ENCODE results near the gene MAML1. TPM values are rescaled to one million over a fixed set of nuclear protein-coding genes. Genes with fewer than 3 reads are reported as not detected.

Gene MAML1
- total and polyA plus RNA-seq, 5 donors = 9.1 to 15.6 (median 13.8) TPM

- 40% methylated on average over 10 of the region's 10 CpGs for WGBS
- ATAC-seq = peak in 1 of 2 donors; percentile 23
These were observed 29.6 kb downstream of the MAML1 start for GRCh38 chr5:179762079-179762780.

GRCh38 chr5:179762781-179763176 lies 30.2 kb downstream of the MAML1 start:
- ATAC-seq = no peak
- H3K9me3 ChIP-seq (ENCODE audit: control insufficient read depth, low read length) = no peaks in the 10 kb centered on the region
- 24% methylated on average over 3 of the region's 3 CpGs for WGBS
- intact Hi-C loops (cut with DNase I) = loop anchor here in 3 of 4 donors (1.0 to 10.0 kb wide), 3 partner anchors 34 to 102 kb away; no protein-coding TSS in a partner anchor
- peak in 1 of 3 donors; percentile 3 for DNase-seq
- peaks cover 18% of the 10 kb centered on the region for H3K4me1 ChIP-seq (ENCODE audit: control insufficient read depth, insufficient read depth, low read length)
- H3K27ac ChIP-seq (ENCODE audit: low read length) = no peak overlapping the region
- no peak overlapping the region for H3K4me3 ChIP-seq (ENCODE audit: low read length)
- no peaks in the 10 kb centered on the region for H3K27me3 ChIP-seq (ENCODE audit: control insufficient read depth, insufficient read depth)

More at GRCh38 chr5:179762079-179762780, 29.6 kb downstream of the MAML1 start:
- peak in 1 of 3 donors; percentile 25 for DNase-seq
- Histone ChIP-seq H3K4me3 (ENCODE audit: low read length) (no peak overlapping the region), H3K27me3 (ENCODE audit: control insufficient read depth, insufficient read depth) (no peaks in the 10 kb centered on the region), H3K9me3 (ENCODE audit: control insufficient read depth, low read length) (no peaks in the 10 kb centered on the region), H3K4me1 (ENCODE audit: control insufficient read depth, insufficient read depth, low read length) (peaks cover 18% of the 10 kb centered on the region), H3K27ac (ENCODE audit: low read length) (no peak overlapping the region)
- intact Hi-C loops (cut with DNase I) = loop anchor here in 2 of 4 donors (5.0 to 10.0 kb wide), 2 partner anchors 35 to 103 kb away; no protein-coding TSS in a partner anchor

- Histone ChIP-seq H3K9me3 (ENCODE audit: control insufficient read depth, low read length) (no peaks in the 10 kb centered on the region), H3K27me3 (ENCODE audit: control insufficient read depth, insufficient read depth) (no peaks in the 10 kb centered on the region), H3K4me1 (ENCODE audit: control insufficient read depth, insufficient read depth, low read length) (peaks cover 18% of the 10 kb centered on the region), H3K4me3 (ENCODE audit: low read length) (no peak overlapping the region), H3K27ac (ENCODE audit: low read length) (no peak overlapping the region)
- ATAC-seq (peak; percentile 65 to 69), DNase-seq (peak; percentile 48 to 82 (median 59))
- intact Hi-C loops (cut with DNase I) = loop anchor here in 3 of 4 donors (1.0 to 10.0 kb wide), 3 partner anchors 33 to 101 kb away; no protein-coding TSS in a partner anchor
- WGBS = 26% methylated on average over 10 of the region's 10 CpGs
These were observed 30.8 kb downstream of the MAML1 start for GRCh38 chr5:179763215-179763945.

- Histone ChIP-seq H3K27me3 (ENCODE audit: control insufficient read depth, insufficient read depth) (no peaks in the 10 kb centered on the region), H3K9me3 (ENCODE audit: control insufficient read depth, low read length) (no peaks in the 10 kb centered on the region), H3K4me3 (ENCODE audit: low read length) (no peak overlapping the region), H3K27ac (ENCODE audit: low read length) (no peak overlapping the region), H3K4me1 (ENCODE audit: control insufficient read depth, insufficient read depth, low read length) (peaks cover 18% of the 10 kb centered on the region)
- 65% methylated on average over 8 of the region's 8 CpGs for WGBS
- DNase-seq (peak in 1 of 3 donors; percentile 33), ATAC-seq (no peak)
- intact Hi-C loops (cut with DNase I) = loop anchor here in 2 of 4 donors (5.0 to 10.0 kb wide), 2 partner anchors 33 to 101 kb away; no protein-coding TSS in a partner anchor
These were observed 31.4 kb downstream of the MAML1 start for GRCh38 chr5:179764056-179764455.

GRCh38 chr5:179765400-179765799 lies 32.8 kb downstream of the MAML1 start:
- ATAC-seq (peak; percentile 82 to 92), DNase-seq (peak; percentile 82 to 87 (median 84))
- Histone ChIP-seq H3K27me3 (ENCODE audit: control insufficient read depth, insufficient read depth) (no peaks in the 10 kb centered on the region), H3K27ac (ENCODE audit: low read length) (peak overlapping the region; percentile 60), H3K4me3 (ENCODE audit: low read length) (no peak overlapping the region), H3K9me3 (ENCODE audit: control insufficient read depth, low read length) (no peaks in the 10 kb centered on the region), H3K4me1 (ENCODE audit: control insufficient read depth, insufficient read depth, low read length) (peaks cover 14% of the 10 kb centered on the region)
- intact Hi-C loops (cut with DNase I) = loop anchor here in 1 of 4 donors (10.0 kb wide), 1 partner anchor 99 kb away; no protein-coding TSS in a partner anchor
- 31% methylated on average over 13 of the region's 13 CpGs for WGBS

- H3K9me3 ChIP-seq (ENCODE audit: control insufficient read depth, low read length) = no peaks in the 10 kb centered on the region
- WGBS = 77% methylated on average over 20 of the region's 20 CpGs
- ATAC-seq = no peak
- peaks cover 14% of the 10 kb centered on the region for H3K4me1 ChIP-seq (ENCODE audit: control insufficient read depth, insufficient read depth, low read length)
- no peaks in the 10 kb centered on the region for H3K27me3 ChIP-seq (ENCODE audit: control insufficient read depth, insufficient read depth)
- DNase-seq = peak in 1 of 3 donors; percentile 46
- intact Hi-C loops (cut with DNase I) = loop anchor here in 1 of 4 donors (10.0 kb wide), 1 partner anchor 99 kb away; no protein-coding TSS in a partner anchor
- H3K4me3 ChIP-seq (ENCODE audit: low read length) = no peak overlapping the region
- H3K27ac ChIP-seq (ENCODE audit: low read length) = no peak overlapping the region
These were observed 33.6 kb downstream of the MAML1 start for GRCh38 chr5:179766021-179766725.

- Histone ChIP-seq H3K4me3 (ENCODE audit: low read length) (no peak overlapping the region), H3K9me3 (ENCODE audit: control insufficient read depth, low read length) (no peaks in the 10 kb centered on the region), H3K27me3 (ENCODE audit: control insufficient read depth, insufficient read depth) (no peaks in the 10 kb centered on the region), H3K27ac (ENCODE audit: low read length) (no peak overlapping the region), H3K4me1 (ENCODE audit: control insufficient read depth, insufficient read depth, low read length) (peaks cover 12% of the 10 kb centered on the region)
- DNase-seq (peak in 1 of 3 donors; percentile 1), ATAC-seq (peak in 1 of 2 donors; percentile 24)
- WGBS = 57% methylated on average over 12 of the region's 12 CpGs
- intact Hi-C loops (cut with DNase I) = loop anchor here in 1 of 4 donors (10.0 kb wide), 1 partner anchor 98 kb away; no protein-coding TSS in a partner anchor
These were observed 34.3 kb downstream of the MAML1 start for GRCh38 chr5:179766726-179767455.

GRCh38 chr5:179767496-179768100 lies 35.0 kb downstream of the MAML1 start:
- Histone ChIP-seq H3K4me1 (ENCODE audit: control insufficient read depth, insufficient read depth, low read length) (peaks cover 8% of the 10 kb centered on the region), H3K4me3 (ENCODE audit: low read length) (no peak overlapping the region), H3K27ac (ENCODE audit: low read length) (no peak overlapping the region), H3K9me3 (ENCODE audit: control insufficient read depth, low read length) (no peaks in the 10 kb centered on the region), H3K27me3 (ENCODE audit: control insufficient read depth, insufficient read depth) (no peaks in the 10 kb centered on the region)
- intact Hi-C loops (cut with DNase I) = loop anchor here in 1 of 4 donors (10.0 kb wide), 1 partner anchor 97 kb away; no protein-coding TSS in a partner anchor
- DNase-seq (peak in 1 of 3 donors; percentile 4), ATAC-seq (no peak)
- WGBS = 84% methylated on average over 9 of the region's 9 CpGs

GRCh38 chr5:179768326-179769085 lies 35.9 kb downstream of the MAML1 start:
- ATAC-seq = no peak
- intact Hi-C loops (cut with DNase I) = loop anchor here in 1 of 4 donors (10.0 kb wide), 1 partner anchor 96 kb away; no protein-coding TSS in a partner anchor

More at GRCh38 chr5:179768326-179769085, 35.9 kb downstream of the MAML1 start:
- WGBS = 76% methylated on average over 18 of the region's 18 CpGs
- no peak overlapping the region for H3K4me3 ChIP-seq (ENCODE audit: low read length)
- H3K9me3 ChIP-seq (ENCODE audit: control insufficient read depth, low read length) = no peaks in the 10 kb centered on the region
- H3K4me1 ChIP-seq (ENCODE audit: control insufficient read depth, insufficient read depth, low read length) = peaks cover 8% of the 10 kb centered on the region
- DNase-seq = peak in 1 of 3 donors; percentile 60
- no peaks in the 10 kb centered on the region for H3K27me3 ChIP-seq (ENCODE audit: control insufficient read depth, insufficient read depth)
- no peak overlapping the region for H3K27ac ChIP-seq (ENCODE audit: low read length)
